GM21786 (cell line): ENCODE measurements around the gene WWOX.

Experiments
- ATAC-seq: cut with Tn5 transposase; IDR thresholded peaks from one replicate; pipeline ENCODE4 v1.9.1; 2021; ENCODE audit not compliant: unreplicated experiment

Gene WWOX

DNA sequence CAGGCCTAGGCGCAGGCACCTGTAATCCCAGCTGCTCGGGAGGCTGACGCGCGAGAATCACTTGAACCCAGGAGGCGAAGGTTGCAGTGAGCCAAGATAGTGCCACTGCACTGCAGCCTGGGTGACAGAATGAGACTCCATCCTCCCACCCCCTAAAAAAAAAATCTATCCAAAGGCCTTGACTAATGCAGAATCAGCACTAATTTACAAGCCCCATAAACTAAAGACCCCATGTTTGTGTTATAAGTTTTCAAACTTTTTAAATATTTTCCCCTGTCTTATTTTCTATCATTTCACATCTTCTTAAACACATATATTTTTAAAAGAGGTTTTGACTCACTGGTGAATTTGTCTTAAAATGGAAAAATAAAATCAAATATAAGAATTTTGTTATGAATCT is 713.1 kb downstream of the WWOX start:
- no peak for ATAC-seq

DNA sequence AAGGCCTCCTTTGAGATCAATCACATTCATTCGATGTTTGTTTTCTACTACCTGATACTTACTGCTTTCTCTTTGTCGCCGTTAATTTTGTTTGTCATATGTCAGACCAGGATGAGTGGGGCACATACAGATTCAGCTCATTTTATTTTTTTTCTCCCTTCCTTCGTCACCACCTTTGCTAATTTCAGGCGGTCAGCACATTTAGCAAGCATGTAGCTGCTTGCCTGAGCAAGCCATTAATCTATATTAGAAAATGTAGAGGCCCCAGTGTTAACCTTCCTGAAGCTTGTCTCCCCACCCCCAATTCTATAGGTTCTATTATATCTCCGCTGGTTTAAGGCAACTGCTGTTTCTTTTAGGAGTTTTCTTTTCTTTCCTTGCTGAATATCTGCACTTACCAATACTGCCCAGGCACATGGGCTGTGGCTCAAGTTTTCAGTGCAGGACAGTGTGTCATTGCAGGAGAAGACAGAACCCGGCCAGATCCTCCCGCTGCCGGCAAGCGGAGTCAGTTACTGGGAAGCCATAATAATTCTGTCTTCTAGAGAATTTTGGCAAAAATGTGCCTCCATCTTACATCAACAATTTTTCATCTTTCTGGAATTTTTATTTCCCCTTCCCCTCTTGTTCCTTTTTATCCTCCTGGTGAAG is 714.3 kb downstream of the WWOX start:
- no peak for ATAC-seq

DNA sequence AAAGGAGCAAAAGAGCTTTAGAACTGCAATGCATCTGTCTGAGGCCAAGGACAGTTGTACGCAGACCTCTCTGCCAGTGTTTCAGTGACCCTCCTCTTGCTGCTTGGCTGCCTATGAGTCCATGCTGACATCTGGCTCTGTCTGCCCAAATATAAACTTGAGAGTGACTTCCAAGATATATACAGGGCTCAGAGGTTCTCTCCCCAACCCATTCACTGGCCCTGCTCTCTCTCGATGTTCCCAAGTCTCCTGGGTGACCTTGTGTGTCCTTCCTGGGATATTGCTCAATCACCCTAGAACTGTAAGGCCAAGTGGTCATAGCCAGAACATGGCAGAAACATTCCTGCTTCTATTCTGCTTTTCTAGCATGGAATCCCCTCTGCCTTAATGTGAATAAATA is 716.3 kb downstream of the WWOX start:
- ATAC-seq = no peak

DNA sequence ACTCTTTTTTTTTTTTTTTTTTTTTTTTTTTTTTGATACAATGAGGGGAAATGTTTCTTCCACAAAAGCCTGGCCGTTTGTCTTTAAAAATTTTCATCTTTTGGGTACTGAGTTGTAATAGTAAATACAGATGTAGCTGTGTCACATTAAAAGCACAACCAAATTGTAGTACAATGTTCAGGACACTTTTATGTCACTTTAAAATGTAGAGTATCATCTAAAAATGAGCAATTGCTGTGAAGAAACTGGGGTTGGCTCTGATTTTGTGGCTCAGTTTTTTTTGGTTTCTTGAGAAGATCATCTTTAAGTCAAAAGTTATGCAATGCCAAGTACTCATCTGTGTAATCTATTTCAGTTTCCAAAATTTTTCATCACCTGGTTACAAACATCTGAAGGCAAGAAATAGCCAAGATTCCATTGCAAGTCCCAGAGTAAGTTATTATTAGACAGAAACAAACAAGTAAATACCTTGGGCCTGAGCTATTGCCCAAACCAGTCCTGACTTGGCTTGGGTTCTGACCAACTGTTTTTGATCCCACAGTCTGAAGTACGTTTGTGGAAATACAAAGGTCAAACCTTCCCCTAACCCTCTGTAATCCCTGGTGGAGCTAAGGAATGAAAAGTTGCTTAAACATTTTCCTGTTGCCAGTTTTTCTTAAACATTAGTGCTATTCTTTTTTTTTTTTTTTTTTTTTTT is 717.2 kb downstream of the WWOX start:
- ATAC-seq = no peak

DNA sequence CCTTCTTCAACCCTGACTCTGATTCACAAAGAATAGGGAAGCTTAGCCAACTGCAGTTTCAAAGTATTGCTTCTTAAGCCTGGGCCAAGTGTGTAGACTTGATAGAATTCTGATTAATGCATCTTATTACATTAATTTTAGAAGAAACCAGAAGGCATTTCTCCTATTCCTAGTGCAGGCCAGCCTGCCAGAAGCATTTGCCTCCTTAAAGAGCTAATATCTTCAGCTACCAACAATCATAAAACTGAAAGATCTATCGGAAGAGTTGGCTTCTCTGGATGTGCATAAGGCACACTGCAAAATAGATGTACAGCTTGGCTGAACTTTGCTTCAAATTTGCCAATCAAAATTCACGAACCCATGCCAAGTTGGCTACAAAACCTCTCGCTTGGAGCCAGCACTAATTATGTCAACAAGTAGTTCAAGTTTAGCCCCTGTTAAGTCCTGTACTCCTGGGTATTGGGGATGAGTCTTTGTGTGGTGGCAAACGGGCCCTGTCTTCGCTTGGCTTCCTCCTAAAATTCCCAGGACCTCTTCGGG is 717.8 kb downstream of the WWOX start:
- no peak for ATAC-seq

DNA sequence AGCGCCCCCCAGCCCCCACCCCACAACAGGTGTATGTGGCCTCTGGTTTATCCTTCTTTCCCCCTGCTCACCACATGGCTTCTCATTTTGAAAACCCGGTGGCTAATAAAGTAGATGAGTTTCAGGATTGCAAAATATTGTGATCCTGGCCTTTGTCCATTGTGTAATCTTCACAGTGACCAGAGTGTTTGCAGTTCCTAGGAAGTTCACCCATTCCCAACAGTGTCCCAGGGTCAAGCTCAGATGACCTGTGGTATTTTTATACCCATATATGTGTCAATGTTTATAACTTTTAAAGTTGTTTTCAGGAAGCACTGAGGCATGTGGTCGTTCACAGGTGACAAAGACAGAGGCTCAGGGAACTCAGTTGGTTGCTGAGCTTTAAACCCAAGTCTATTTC is 721.9 kb downstream of the WWOX start:
- ATAC-seq = no peak

DNA sequence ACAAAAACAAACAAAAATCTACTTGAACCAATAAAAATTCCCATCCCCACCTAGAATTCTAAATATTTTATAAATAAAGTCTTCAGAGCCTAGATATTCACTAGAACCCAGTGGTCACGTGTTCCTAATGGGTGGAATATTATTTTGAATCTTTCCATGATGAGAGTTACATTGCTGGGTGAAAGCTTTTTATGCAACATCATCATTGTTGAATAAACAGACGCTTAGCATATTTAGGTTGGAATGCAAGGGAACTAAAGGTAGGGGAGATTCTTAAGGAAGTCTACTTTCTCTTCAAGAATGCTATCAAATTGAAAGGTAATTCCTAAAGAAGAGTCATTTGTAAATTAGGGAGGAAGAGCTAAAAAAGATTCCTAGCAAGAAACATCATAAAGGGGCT is 723.1 kb downstream of the WWOX start:
- no peak for ATAC-seq

DNA sequence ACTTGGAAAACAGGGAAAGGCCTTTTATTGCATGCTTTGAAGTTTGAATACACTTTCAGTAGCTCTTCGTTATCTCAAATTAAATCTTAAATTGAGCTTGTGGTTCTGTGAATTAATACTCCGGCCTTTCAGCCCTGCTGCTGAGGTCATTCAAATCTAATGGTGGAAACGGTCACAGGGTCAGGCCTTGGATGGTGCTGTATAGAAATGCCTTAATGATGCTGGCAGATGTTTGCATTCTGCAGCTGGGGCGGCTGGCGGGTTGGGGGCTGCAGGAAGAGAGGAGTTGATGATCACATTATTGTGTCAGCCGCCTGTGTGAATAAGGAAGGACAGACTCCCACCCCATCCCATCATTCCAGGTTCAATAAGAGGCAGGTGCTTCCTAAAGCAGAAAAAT is 723.6 kb downstream of the WWOX start:
- no peak for ATAC-seq

DNA sequence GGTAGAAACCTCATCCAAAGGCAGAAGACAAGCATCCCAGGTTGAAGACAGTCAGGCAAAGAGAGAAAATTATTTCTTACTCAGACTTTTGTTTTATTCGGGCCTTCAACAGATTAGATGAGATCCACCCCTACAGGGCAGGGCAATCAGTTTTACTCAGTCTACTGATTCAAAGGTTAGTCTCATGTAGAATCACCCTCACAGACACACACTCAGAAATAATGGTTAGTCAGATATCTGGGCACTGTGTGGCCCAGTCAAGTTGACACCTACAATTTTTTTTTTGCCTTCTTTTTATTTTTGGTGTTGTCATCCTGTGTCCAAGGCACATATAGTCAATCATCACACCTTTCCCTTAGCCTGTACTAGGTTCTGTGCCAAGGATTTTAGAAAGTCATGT is 729.8 kb downstream of the WWOX start:
- no peak for ATAC-seq

DNA sequence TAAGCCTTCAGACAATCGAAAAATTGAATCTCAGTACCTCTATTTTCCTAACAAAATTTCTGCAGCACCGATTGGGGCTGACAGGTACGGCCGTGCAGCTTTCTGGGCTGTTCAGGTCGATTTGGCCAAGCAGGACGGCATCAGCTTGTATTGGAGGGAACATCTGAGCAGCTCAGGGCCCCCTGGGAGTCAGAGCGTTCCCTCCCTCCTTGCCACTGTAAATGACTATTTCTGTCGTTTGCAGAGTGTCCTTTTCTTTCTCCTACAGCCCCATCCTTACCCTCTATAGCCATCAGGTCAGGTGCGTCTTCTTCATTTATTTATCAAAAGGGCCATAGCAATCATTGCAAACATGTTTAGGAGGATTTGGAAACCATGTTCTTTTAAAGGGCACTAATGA is 731.1 kb downstream of the WWOX start:
- ATAC-seq = no peak

DNA sequence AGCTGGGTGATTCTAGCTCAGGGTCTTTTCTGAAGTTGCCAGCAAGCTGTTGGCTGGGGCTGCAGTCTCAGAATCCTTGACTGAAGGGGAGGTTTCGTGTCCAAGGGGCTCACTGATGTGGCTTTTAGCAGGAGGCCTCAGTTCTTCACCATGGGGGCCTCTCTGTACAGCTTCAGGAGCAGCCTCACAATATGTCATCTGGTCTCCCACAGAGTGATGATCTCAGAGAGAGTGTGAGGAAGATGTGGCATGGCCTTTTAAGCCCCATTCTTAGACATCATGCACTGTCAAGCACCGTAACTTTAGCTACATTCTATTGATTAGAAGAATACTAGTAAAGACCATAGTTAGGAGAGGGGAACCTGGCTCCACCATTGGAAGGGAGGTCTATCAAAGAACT is 732.6 kb downstream of the WWOX start:
- no peak for ATAC-seq

DNA sequence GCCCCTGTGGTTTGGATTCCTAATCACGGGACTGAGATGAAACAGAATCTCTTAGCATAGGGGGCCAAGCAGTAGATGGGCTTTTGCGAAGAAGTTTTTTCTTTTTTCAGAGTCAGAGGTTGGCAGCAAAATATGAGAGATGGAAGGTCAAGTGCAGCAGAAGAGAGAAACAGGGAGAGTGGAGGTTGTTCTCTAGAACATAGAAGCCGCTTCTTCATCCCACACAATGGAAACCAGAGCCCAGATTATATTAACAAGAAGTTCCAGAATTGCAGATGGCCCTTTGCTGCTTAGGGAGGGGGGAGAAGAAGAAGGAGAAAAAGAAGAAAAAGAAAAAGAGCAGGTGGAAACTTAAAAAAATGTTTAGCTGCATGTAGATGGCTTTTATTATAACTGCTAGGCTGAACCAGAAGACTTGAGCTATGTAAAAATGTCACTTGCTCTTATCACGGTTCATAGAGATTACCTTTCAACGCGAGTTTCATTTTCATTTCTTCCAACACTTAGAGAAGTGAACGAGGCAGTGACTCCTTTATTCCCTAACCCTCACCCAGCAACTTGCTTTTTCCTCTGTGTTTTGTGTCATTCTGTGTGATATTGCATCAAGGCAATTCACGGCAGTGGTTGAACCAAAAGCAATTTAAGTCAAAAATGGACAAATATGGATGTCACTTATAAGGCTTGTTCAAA is 737.5 kb downstream of the WWOX start:
- ATAC-seq = no peak

DNA sequence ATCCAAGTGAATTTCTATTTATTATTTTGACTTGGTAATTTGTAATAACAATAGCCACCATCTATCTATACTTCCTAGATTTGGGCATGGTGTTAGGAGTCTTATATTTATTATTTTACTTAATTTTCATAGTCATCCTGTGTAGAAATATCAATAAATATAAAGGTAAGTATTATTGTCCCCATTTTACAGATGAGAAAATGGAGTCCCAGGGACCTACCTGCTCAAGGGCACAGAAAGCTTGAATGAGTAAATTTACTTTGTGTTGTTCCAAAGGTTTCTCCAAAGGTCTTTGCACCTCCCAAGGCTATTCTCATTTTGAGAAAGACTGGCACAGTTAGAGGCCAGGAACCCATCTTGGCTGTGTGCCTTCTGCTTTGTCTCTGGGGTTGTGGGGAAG is 738.3 kb downstream of the WWOX start:
- ATAC-seq = no peak

DNA sequence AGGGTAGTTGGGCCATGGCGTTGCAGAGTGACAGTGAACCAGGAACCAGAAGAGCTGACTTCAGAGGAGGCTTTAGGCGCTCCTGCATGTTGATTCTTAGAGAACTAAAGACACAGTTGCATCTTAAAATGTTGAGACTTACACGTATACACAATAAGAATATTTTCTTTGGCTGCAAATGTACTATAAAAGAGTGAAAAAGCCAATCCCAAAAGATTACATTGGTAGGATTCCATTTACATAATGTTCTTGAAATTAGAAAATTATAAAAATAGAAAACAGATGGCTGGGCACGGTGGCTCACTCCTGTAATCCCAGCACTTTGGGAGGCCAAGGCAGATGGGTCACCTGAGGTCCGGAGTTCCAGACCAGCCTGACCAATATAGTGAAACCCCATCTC is 738.8 kb downstream of the WWOX start:
- no peak for ATAC-seq

DNA sequence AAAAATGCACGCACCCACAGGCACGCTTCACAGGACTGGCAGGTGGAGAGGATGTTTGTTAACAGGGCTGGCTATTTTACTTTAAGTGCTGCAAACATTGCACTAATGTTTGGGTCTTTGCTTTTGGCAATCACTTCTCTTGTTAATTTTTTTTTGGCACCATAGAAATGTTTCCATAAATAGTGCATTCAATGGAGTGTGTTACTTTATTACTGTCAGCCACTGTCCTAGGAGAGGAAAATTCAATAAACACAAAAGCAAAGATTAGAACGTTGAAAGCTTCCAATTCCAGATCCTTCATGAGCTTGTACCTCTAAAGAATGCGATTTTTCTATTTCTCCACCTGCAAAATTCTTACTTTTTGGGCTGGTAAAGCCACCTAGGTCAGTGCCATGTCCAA is 743.5 kb downstream of the WWOX start:
- no peak for ATAC-seq

DNA sequence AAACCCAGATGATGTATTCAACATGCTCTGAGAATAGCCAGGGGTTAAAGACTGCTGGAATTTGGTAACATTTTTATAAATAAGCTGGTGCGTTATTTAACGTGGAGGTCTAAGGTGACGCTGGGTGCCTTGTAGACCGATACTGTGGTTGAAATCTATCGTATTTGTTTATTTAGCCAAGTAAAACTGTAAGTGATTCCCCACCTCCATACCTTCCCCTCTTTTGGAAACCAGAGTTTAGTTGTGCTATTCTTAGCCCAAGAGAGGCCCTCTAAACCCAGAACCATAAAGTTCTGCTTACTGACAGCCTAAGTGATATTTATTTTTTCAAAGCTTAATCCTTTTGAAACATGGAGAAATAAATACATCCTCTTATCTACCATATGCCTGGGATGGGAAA is 744.5 kb downstream of the WWOX start:
- ATAC-seq = no peak

DNA sequence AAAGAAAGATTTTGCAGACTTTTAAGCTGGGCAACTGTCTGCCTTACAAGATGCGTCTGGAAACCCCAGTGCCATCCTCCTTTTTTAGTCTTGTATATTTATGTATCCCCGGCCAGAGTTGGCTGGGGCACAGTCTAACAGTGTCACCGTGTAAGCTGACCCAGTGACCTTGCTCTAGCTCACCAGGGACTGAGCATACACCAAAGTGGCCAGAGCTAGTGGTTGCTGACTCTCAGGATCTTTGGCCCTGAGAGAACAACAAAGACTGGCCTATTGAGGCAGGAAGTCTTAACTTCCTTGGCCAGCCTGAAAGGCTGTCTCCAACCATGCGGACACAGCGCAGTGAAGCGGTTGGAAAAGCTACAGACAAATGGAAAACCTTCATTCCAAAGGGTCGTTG is 745.2 kb downstream of the WWOX start:
- no peak for ATAC-seq

DNA sequence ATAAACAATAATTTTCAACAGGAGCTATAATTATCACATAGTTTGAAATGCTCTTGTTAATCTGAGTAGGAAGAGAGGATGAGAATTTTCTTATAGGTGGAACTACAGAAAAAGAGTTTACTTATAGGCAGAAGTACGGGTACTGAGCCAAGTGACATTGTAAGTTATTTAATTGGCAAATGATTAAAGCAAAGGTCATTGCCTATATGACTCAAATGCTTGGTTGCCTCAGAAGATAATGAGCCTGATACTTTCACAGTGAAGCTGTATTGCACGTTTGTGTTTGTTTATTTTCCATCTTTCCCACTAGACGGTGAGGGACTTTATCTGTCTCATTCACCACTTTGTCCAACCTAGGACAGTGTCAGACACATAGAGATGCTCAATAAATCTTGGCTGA is 751.8 kb downstream of the WWOX start:
- ATAC-seq = no peak

DNA sequence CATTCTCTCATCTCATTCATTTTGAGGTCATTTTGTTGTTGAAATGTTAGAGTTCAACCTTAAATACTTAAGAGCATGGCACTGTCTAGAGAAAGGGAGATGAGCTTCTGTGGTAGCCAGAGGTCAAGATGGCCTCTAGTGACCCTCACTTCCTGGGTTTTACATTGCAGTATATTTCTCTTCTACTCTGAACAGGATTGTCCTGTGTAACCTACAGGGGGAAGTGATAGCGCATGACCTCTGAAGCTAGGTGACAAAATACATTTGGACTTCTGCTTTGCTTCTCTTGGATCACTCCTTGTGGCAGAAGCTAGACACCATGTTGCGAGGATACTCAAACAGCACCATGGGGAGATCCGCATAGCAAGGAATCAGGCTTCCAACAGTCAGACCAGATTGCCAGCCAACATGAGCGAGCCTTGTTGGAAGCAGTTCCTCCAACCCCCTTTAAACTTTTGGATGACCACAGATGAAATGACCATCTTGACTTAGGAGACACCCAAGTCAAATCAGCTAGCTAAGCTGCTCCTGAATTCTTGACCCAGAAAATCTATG is 752.7 kb downstream of the WWOX start:
- ATAC-seq = no peak

DNA sequence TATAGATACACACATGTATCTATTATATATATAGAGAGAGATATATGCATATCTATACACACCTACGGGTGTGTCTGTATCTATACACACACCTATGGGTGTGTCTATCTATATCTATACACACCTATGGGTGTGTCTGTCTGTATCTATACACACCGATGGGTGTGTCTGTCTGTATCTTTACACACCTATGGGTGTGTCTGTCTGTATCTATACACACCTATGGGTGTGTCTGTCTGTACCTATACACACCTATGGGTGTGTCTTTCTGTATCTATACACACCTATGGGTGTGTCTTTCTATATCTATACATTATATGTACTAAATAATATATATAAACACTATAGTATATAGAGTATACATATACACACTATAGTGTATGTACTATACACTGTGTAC is 762.6 kb downstream of the WWOX start:
- ATAC-seq = no peak

DNA sequence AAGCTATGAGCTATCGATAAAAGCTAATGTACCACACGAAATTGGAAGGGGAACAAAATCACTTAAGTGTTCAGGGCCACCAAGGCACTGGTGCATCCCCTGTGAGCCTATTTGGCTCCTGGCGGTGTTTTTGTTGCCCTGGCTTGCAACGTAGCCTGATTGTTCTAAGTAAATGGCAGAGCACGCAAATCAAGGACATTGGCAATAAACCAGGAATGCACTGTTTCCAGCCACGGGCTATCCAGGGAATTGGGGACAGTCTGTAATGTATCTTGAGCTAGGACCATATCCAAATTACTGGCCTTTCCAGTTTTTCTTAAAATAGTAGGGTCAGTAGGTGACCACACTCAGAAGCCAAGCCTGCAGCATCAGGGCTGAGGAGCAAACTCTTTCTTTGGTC is 767.1 kb downstream of the WWOX start:
- ATAC-seq = no peak

DNA sequence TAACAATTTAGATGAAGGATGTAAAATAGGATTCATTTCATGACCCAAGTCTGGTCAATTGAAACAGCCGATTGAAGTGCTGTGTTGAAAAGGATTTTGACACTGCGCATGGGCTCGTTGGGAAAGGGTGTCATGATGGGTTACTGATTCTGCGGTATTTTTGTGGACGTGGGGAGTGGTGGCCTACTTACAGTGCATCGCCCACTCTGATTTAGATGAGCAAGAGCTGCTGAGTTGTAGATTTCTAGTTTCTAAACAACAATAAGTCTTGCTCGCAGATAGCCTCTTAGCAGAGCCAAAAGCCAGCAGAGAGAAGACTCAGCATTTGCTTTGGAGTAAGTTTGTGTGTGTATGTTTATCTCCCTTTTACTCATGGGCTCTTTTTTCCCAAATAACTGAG is 770.0 kb downstream of the WWOX start:
- no peak for ATAC-seq
